K562 (cell line): ENCODE measurements around the gene FLG. TPM values are rescaled to one million over a fixed set of nuclear protein-coding genes. Genes with fewer than 3 reads are reported as not detected.

Source experiments
- CHD1 ChIP-seq: fragments of 200-600 bp; sonication (generic); IDR thresholded peaks from one replicate; pipeline ENCODE4 v1.6.1; 2012; ENCODE audit warnings: mild to moderate bottlenecking, moderate library complexity, low read length, inconsistent platforms
- FOXO4 ChIP-seq: fragments of 450-650 bp; formaldehyde crosslinking; IDR thresholded peaks from 2 replicates; pipeline ENCODE4 v1.4.0; 2020; ENCODE audit warnings: mild to moderate bottlenecking, moderate library complexity
- KLF10 ChIP-seq: fragments of 250-450 bp; sonication (Bioruptor Pico); IDR thresholded peaks from 2 replicates; pipeline ENCODE4 v1.6.1; 2021; ENCODE audit warnings: matching md5 sums
- MNT ChIP-seq, 2 experiments: fragments of 450-650 bp; conservative IDR thresholded peaks; 2 replicates each; pipeline ENCODE4 v1.6.1; 2017; ENCODE audit warnings: mild to moderate bottlenecking in 2 of 2, moderate library complexity in 2 of 2
- MYBL2 ChIP-seq, 2 experiments: fragments of 450-650 bp in 1 of 2; sonication (generic) in 1 of 2; formaldehyde crosslinking in 1 of 2; IDR thresholded peaks; 2 replicates each; pipeline versions ENCODE4 v1.6.1 to v1.8.1; 2017 to 2022; ENCODE audit warnings: borderline replicate concordance in 1 of 2, inconsistent platforms in 1 of 2, low read depth in 1 of 2, mild to moderate bottlenecking in 1 of 2, missing genetic modification reagents in 1 of 2, moderate library complexity in 1 of 2
- POLR3A ChIP-seq: IDR thresholded peaks from 2 replicates; pipeline ENCODE4 v1.6.1; 2011; ENCODE audit warnings: borderline replicate concordance, mild to moderate bottlenecking, moderate library complexity; ENCODE audit not compliant: insufficient read length, insufficient read depth; ENCODE audit errors: extremely low read depth
- THAP7 ChIP-seq: fragments of 250-450 bp; sonication (Bioruptor Pico); IDR thresholded peaks from 2 replicates; pipeline ENCODE4 v1.5.0; 2021
- USF1 ChIP-seq: sonication (generic); formaldehyde crosslinking; IDR thresholded peaks from 2 replicates; pipeline ENCODE4 v1.9.0; 2022; ENCODE audit warnings: mild to moderate bottlenecking, missing genetic modification reagents
- XRCC4 ChIP-seq: IDR thresholded peaks from one replicate; pipeline ENCODE4 v1.6.1; 2011; ENCODE audit not compliant: insufficient read depth, insufficient read length; ENCODE audit errors: extremely low read depth
- ZNF407 ChIP-seq: fragments of 450-650 bp; IDR thresholded peaks from 2 replicates; pipeline ENCODE4 v1.6.1; 2016; ENCODE audit warnings: low read depth
- polyA plus RNA-seq, 8 experiments: library from polyadenylated mRNA; depleted of rRNA in 4 of 8; stranded (reverse) in 5 of 8; unstranded in 3 of 8; fragments of >200 nt; fragmentation: Nextera tagmentation in 2 of 8; fragmentation: Illumina TruSeq in 1 of 8; extraction: Ambion mirVana in 2 of 8; extraction: Trizol in 1 of 8; gene quantifications; 2 replicates each; pipeline versions ENCODE4 v1.2.1 to v1.2.3, GENCODE V29; 2011 to 2014; ENCODE audit warnings: inconsistent platforms in 1 of 8, missing spikeins in 1 of 8
- total RNA-seq, 7 experiments: library from RNA; depleted of rRNA in 6 of 7; stranded (reverse); fragments of >200 nt in 6 of 7; fragmentation: Illumina TruSeq in 2 of 7; extraction: Trizol in 2 of 7; gene quantifications; 2 replicates each; pipeline versions ENCODE4 v1.2.1 to v1.2.3, GENCODE V29; 2011 to 2021; ENCODE audit warnings: low replicate concordance in 1 of 7

The FLG gene
- total and polyA plus RNA-seq, 9 of the 15 experiments (the other 6 are each of a cell fraction or from before 2014, with no cell fraction given), result not detected

GRCh38 chr1:152344438-152344837 lies 19.4 kb upstream of the FLG start (continued):
- TF ChIP-seq ZNF407 (no peak), XRCC4 (no peak), USF1 (CRISPR knock-in tag) (no peak), MNT (conservative IDR thresholded peaks at IDR 0.05) (no peak), CHD1 (no peak), MYBL2 (IDR thresholded peaks at IDR 0.05; ENCODE audit: low read depth) (no peak), MYBL2 (CRISPR knock-in tag; IDR thresholded peaks at IDR 0.05; ENCODE audit: borderline replicate concordance) (no peak), KLF10 (CRISPR knock-in tag) (no peak), FOXO4 (CRISPR knock-in tag) (no peak), POLR3A (no peak), THAP7 (no peak)
